ENCODE results near the gene LCMT1.

The LCMT1 gene

DNA sequence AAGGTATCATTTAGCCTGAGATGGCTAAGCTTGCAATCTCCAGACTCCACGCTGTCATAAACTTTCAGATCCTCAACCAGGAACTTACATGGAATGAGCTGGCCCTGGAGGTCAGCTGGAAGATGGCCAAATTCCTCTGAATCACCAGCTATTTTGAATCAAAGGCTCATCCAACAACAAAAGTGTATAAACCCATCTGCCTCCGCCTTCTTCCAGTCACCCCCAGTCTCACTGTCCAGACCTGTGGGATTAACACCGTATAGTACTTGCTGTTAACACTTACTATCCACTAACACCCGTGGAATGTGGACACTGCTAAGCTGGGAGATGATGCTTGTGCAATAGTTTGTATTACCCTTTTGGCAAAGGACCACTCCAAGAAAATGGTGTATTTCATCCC is 1.9 kb upstream of the LCMT1 start:
- H3K36me3 Mint-ChIP-seq (ENCODE audit: low read depth): no peaks in the 10 kb centered on the region
- peaks cover 55% of the 10 kb centered on the region for H3K4me1 Mint-ChIP-seq
- H3K27ac Mint-ChIP-seq: no peak overlapping the region
- DNase-seq: no peak
- H3K9me3 Mint-ChIP-seq: no peaks in the 10 kb centered on the region
- H3K4me3 Mint-ChIP-seq: no peak overlapping the region
- H3K27me3 Mint-ChIP-seq (ENCODE audit: low read depth, poor library complexity): peaks cover 21% of the 10 kb centered on the region
- TF ChIP-seq, protein P1, sequence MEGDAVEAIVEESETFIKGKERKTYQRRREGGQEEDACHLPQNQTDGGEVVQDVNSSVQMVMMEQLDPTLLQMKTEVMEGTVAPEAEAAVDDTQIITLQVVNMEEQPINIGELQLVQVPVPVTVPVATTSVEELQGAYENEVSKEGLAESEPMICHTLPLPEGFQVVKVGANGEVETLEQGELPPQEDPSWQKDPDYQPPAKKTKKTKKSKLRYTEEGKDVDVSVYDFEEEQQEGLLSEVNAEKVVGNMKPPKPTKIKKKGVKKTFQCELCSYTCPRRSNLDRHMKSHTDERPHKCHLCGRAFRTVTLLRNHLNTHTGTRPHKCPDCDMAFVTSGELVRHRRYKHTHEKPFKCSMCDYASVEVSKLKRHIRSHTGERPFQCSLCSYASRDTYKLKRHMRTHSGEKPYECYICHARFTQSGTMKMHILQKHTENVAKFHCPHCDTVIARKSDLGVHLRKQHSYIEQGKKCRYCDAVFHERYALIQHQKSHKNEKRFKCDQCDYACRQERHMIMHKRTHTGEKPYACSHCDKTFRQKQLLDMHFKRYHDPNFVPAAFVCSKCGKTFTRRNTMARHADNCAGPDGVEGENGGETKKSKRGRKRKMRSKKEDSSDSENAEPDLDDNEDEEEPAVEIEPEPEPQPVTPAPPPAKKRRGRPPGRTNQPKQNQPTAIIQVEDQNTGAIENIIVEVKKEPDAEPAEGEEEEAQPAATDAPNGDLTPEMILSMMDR (IDR thresholded peaks at IDR 0.05): no peak

DNA sequence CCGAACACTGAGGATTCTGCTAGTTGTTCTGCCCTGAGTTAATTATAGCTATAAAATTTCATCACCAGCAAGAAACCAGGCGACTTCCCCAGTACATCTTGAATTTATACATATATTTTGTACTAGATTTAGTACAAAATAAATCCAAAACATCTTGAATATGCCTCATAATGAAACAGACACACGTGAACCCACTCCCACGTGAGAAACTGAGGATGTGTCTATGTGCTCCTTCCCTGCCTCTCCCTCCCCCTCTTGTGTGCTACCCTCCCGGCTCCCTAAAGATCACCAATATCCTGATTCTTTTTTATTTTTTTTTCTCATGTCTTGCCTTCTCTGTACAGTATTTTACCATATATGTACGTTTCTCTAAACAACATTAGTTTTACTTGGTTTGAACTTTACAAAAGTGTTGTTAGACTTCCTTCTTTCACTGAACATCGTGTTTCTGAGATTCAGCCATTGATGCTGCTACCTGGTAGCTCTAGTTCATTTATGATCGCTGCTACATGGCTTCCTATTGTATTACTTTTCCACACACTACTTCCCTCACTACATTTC is 1.1 kb upstream of the LCMT1 start:
- TF ChIP-seq, protein P1 (IDR thresholded peaks at IDR 0.05): no peak
- Mint-ChIP-seq H3K36me3 (ENCODE audit: low read depth) (no peaks in the 10 kb centered on the region), H3K4me1 (peaks cover 61% of the 10 kb centered on the region), H3K27ac (no peak overlapping the region), H3K4me3 (peak overlapping the region; percentile 94), H3K27me3 (ENCODE audit: low read depth, poor library complexity) (peaks cover 14% of the 10 kb centered on the region), H3K9me3 (no peaks in the 10 kb centered on the region)
- no peak for DNase-seq

DNA sequence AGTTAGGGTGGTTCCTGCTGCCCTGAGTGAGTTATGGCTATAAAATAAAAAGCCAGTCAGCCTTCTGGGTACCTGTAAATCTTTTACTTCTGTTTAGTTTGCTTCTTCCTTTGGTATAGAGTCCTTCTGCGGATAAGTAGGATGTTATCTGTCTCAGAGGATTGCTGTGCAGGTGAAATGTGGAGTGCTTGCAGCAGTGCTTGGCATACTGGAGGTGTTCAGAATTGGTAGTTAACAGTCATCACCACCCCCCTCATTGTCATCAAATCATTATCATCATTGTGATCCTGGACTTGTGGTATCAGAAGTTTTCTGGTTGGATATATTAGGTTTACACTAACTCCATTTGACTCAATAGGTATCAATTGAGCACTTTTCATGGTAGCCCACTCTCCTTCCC is 2.6 kb downstream of the LCMT1 start:
- no peaks in the 10 kb centered on the region for H3K36me3 Mint-ChIP-seq (ENCODE audit: low read depth)
- no peaks in the 10 kb centered on the region for H3K9me3 Mint-ChIP-seq
- H3K27me3 Mint-ChIP-seq (ENCODE audit: low read depth, poor library complexity): peaks cover 7% of the 10 kb centered on the region
- H3K4me1 Mint-ChIP-seq: peaks cover 55% of the 10 kb centered on the region
- no peak for DNase-seq
- no peak overlapping the region for H3K27ac Mint-ChIP-seq
- TF ChIP-seq, protein P1 (IDR thresholded peaks at IDR 0.05): no peak
- H3K4me3 Mint-ChIP-seq: peak overlapping the region; percentile 49

DNA sequence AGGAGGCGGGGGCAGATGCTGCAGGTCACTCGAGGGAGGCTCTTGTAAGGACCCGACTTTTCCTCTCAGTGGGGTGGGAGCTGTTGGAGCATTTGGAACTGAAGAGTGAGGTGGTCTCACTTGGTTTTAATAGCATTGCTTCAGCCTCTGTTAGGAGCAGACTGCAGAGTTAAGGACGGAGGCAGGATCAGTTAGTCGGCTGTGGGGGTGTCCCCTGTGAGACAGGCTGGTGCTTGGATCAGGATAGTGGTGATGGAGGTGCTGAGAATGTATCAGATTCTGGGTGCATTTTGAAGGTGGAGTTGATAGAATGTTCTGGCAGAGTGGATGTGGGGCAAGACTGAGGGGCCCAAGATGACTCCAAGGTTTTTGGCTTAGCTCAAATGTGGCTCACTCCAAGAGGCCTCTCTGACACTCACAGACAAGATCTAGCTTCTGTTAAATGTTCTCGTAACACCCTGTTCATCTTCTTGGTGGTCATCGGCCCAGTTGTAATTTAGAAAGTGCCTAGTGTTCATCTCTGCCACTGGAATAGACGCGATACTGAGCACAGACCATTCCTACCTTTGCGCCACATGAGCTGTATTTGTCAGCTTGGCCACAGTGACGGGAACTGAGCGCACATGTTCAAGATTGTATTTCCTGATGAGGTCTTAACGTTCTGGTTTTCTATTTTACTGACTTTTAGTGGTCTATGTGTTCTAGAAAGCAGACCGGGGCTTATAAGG is 7.5 kb downstream of the LCMT1 start:
- H3K27me3 Mint-ChIP-seq (ENCODE audit: low read depth, poor library complexity): no peaks in the 10 kb centered on the region
- peak overlapping the region; percentile 22 for H3K27ac Mint-ChIP-seq
- no peaks in the 10 kb centered on the region for H3K36me3 Mint-ChIP-seq (ENCODE audit: low read depth)
- no peak for DNase-seq
- TF ChIP-seq, protein P1 (IDR thresholded peaks at IDR 0.05): no peak
- no peak overlapping the region for H3K4me3 Mint-ChIP-seq
- H3K4me1 Mint-ChIP-seq: peaks cover 44% of the 10 kb centered on the region
- H3K9me3 Mint-ChIP-seq: no peaks in the 10 kb centered on the region

DNA sequence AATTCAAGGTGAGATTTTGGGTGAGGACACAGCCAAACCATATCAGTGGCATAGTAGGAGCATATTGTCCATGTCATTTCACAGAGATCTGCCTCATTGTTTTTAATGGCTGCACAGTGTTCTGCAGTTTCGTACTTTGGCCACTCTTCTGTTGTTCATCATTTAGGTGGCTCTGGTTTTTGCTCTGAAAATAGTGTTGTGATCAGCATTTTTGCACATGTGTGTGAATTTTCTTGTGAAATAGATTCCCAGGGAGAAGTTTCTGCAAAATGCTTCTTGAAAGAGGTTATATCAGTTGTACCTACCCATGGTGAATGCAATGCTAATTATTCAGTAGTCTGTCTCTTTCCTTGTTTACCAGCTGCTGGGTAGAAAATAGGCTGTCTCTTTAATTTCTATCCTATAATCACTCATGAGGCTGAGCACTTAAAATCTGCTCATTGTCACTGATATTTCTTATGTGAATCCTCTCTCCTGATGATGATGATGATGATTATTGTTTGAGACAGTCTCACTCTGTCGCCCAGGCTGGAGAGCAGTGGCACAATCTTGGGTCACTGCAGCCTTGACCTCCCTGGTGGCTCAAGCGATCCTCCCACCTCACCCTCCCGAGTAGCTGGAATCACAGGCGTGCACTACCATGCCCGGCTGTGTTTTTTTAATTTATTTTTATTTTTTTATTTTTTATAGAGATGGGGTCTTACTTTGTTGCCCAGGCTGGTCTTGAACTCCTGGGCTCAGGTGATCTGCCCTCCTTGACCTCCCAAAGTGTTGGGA is 10.5 kb downstream of the LCMT1 start:
- H3K4me3 Mint-ChIP-seq: no peak overlapping the region
- DNase-seq: no peak
- H3K27me3 Mint-ChIP-seq (ENCODE audit: low read depth, poor library complexity): no peaks in the 10 kb centered on the region
- H3K4me1 Mint-ChIP-seq: peaks cover 32% of the 10 kb centered on the region
- peaks cover 18% of the 10 kb centered on the region for H3K36me3 Mint-ChIP-seq (ENCODE audit: low read depth)
- no peaks in the 10 kb centered on the region for H3K9me3 Mint-ChIP-seq
- peak overlapping the region; percentile 89 for H3K27ac Mint-ChIP-seq
- TF ChIP-seq, protein P1 (IDR thresholded peaks at IDR 0.05): no peak

All from nephron progenitor cell (in vitro differentiated cells).